LNCaP clone FGC (cell line): Measurements from ENCODE around the gene TRPM3.

Experiments
- DNase-seq: peaks from one replicate; pipeline ENCODE4 v3.0.0-alpha.2; 2011; ENCODE audit warnings: low read depth
- H3K4me3 ChIP-seq: 2 replicates; pipeline ENCODE4 v1.5.1; 2011; ENCODE audit warnings: mild to moderate bottlenecking, low read depth, low read length, control low read depth
- CTCF ChIP-seq: IDR thresholded peaks from 2 replicates; pipeline ENCODE4 v1.5.1; 2012; ENCODE audit warnings: mild to moderate bottlenecking; ENCODE audit not compliant: control insufficient read depth, insufficient read depth; ENCODE audit errors: extremely low read depth

TRPM3 gene

GRCh38 chr9:70571258-70571657 is 550.2 kb downstream of the TRPM3 start:
- H3K4me3 ChIP-seq, result no peak overlapping the region
- no peak for DNase-seq
- no peak for TF ChIP-seq CTCF

- no peak for TF ChIP-seq CTCF
- H3K4me3 ChIP-seq, result no peak overlapping the region
- no peak for DNase-seq
Observed at GRCh38 chr9:70569791-70570190, 551.6 kb downstream of the TRPM3 start.

GRCh38 chr9:70569070-70569772 is 552.2 kb downstream of the TRPM3 start:
- no peak for TF ChIP-seq CTCF
- no peak for DNase-seq
- no peak overlapping the region for H3K4me3 ChIP-seq

DNA sequence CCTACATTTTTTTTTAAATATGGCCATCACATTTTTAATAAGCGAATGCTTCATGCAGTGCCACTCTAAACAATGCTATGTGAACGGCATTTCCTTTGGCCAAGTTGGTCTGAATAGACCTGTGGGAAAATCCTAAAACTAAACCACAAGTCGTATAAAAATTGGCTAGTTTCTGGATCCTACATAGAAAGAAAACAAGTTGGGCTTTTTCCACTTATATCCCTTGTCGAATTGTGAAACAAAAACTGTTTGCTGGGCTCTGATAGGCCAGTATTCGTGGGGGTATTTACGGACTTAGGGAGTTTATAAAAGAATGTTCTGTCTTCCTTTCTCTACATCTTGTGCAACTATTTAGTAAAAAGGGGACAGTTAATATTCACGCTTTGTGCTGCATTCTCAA is 553.9 kb downstream of the TRPM3 start:
- no peak for DNase-seq
- H3K4me3 ChIP-seq, result no peak overlapping the region
- no peak for TF ChIP-seq CTCF

GRCh38 chr9:70566751-70567150 is 554.7 kb downstream of the TRPM3 start:
- no peak overlapping the region for H3K4me3 ChIP-seq
- TF ChIP-seq CTCF, result no peak
- no peak for DNase-seq

- DNase-seq, result no peak
- no peak for TF ChIP-seq CTCF
- no peak overlapping the region for H3K4me3 ChIP-seq
Observed at GRCh38 chr9:70566066-70566465, 555.4 kb downstream of the TRPM3 start.
